ENCODE results near the gene CACNA2D2.

CACNA2D2 gene

GRCh38 chr3:50322386-50323091 lies 180.9 kb downstream of the CACNA2D2 start, which contains the start of gene HYAL2:
Gene HYAL2, minus strand, starts transcription at chr3:50322745. Its CDS starts 2,256 bp downstream, at chr3:50320489.
- no peak for DNase-seq

GRCh38 chr3:50322115-50322385 lies 181.4 kb downstream of the CACNA2D2 start:
- no peak for DNase-seq

GRCh38 chr3:50321336-50322114 lies 181.9 kb downstream of the CACNA2D2 start:
- DNase-seq, result peak; percentile 84

- DNase-seq, result peak; percentile 59
Measured at GRCh38 chr3:50320853-50321335, 182.5 kb downstream of the CACNA2D2 start.

GRCh38 chr3:50319894-50320625 lies 183.4 kb downstream of the CACNA2D2 start:
- DNase-seq, result no peak

GRCh38 chr3:50319181-50319893 lies 184.1 kb downstream of the CACNA2D2 start:
- DNase-seq, result no peak

- no peak for DNase-seq
Measured at GRCh38 chr3:50318615-50319014, 184.8 kb downstream of the CACNA2D2 start.

- no peak for DNase-seq
Measured at GRCh38 chr3:50318163-50318562, 185.3 kb downstream of the CACNA2D2 start.

- no peak for DNase-seq
Measured at GRCh38 chr3:50317300-50317699, 186.1 kb downstream of the CACNA2D2 start.

GRCh38 chr3:50316657-50317242 lies 186.7 kb downstream of the CACNA2D2 start:
- DNase-seq, result peak; percentile 65

- no peak for DNase-seq
Measured at GRCh38 chr3:50314816-50315215, 188.6 kb downstream of the CACNA2D2 start.

GRCh38 chr3:50314342-50314741 lies 189.1 kb downstream of the CACNA2D2 start:
- DNase-seq, result no peak
